Suppressor macrophage treated with lipopolysaccharide for 1 hour (primary cell): ENCODE data around the gene QRFP.

Source experiments
- DNase-seq, 3 donors: peaks; one replicate each; pipeline ENCODE4 v3.0.0-alpha.2; 2020 to 2022

Gene QRFP, protein sequence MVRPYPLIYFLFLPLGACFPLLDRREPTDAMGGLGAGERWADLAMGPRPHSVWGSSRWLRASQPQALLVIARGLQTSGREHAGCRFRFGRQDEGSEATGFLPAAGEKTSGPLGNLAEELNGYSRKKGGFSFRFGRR

DNA sequence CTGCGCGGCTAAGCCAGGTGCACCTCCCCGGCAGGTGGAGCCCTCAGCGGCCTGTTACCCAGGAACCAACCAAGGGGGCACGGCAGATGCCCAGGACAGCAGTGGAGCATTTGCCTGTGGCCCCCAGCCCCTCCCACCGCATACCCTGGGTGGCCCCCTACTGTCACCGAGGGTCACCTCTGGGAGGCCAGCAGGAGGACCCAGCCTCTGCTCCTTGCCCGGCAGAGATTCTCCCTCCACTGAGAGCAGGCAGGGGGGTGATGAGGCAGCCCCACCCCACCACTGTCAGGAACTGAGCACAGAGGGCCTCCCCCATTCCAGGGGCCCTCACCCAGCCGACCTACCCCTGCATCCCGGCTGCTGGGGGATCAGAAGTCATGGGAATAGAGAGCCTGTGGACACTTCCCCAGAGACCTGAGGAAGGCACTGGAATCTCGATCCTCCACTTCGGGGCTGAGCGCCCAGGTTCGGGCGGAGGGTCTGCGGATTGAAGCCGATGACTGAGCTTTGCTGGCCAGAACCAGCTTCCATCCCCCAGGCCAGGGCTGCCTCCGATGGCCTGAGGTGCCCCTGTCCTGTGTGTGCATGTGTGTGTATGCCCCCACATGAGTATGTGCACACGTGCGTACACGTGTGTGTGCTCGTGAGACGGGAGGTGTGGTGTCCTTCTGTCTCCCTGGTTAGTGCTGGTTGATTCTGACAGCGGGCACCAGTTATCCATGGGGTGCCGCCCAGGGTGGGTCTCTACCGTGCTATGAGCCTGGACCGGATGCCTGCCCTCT, at the start of gene QRFP:
QRFP (minus strand) TSS at position 580 of the 782 bp plus-strand sequence. CDS start 2,974 bp downstream, outside the sequence.
- no peak for DNase-seq

DNA sequence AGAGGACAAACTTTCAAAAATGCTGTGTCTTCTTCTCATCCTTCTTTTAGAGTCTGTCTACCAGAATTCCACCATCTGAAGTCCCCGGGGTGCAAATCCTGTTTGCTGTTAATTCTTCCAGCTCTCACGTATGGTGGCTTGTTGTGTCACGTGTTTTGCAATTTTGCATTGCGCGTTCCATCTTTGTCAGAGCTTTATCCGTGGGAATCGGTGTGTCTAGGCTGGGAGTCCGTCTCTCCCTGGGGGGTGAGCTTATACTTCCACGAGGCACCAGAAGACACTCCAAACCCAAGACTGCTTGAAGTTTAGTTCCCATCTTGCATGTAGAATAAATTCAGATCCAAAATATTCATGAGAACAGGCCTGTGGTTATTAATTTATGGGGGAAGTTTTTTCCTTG, 48.6 kb upstream of the QRFP start:
- no peak for DNase-seq

DNA sequence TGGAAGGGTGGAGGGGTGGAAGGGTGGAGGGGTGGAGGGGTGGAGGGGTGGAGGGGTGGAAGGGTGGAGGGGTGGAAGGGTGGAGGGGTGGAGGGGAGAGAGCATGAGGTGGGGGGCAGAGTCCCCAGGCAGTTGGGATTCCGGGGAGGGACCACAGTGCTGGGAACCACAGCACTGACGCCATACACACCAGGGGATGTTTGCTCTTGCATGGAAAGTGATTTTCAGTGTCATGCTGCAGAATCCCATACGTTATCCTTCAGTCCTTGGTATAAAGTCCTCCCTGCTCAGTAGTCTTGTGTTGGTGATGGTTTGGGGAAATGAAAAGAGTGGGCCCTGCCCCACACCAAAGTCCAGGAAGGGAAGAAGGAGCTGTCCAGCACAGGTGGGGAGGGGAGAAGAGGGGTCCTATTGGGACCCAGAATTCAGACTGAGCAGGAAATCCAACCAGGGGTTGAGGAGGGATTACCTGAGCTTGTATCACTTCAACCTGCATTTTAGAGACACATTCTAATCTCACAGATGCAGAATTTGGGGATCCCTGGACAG, 48.0 kb upstream of the QRFP start:
- DNase-seq = no peak

DNA sequence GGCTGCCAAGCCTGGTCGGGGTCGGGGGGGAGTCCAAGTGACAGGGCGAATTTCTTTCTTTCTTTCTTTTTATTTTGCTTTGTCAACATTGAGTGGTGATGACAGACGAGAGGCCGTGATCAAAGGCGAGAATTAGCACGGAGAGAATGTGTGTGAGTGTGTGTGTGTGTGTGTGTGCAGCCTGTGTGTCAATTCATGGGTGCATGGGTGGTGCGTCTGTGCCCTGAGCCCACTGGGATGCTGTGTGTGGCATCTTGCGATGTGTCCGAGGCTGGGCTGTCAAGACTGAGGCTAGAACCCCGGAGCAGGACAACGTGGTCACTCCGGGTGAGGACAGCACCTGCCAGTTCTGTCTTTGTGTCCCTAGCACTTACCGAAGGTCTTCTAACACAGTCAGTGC, 47.2 kb upstream of the QRFP start:
- no peak for DNase-seq

DNA sequence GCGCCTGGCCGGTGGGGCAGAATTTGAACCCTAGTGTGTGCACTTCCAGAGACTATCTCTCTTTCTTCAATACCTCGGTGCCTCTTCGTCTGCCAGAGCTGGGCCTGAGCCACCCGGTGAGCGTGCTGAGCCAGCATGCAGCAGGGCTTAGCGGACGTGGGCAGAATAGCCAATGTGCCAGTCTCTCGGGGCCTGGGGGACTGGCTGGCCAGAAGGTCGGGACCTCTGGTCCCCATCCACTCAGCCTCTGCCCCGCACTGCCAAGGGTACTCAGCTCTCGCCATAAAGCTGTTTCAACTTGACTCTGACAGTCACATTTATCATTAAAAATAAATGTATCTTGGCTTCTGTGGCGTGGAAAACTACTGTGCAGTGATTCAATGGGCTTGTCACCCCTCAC, 46.6 kb upstream of the QRFP start:
- no peak for DNase-seq

DNA sequence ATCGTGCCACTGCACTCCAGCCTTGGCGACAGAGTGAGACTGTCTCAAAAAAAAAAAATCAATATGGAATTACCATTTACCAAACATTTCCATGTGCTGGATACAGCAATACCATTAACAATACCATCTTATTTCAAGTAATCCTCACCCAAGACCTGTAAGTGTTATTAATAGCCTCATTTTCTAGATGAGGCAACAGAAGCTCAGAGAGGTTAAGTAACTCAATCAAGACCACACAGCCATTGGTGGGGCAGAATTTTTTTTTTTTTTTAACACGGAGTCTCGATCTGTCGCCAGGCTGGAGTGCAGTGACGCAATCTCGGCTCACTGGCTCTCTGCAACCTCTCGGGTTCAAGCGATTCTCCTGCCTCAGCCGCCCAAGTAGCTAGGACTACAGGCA, 46.1 kb upstream of the QRFP start:
- DNase-seq = no peak

DNA sequence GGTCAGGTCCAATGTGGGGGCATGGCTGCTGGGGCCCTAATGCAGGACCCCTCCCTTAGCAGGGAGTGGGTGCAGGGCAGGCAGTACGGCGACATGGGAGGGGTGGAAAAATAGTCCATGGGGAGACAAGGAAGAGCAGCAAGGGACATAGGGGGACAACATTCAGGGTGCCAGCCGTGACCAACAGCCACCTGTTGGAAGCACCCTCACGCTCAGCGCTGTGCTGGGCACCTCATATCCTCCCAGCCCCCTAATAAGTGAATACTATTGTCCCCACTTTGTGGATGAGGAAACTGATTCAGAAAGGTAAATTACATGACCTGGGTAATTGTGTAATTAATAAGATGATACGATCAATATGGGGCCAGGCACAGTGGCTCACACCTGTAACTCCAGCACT, 45.5 kb upstream of the QRFP start:
- DNase-seq = no peak

DNA sequence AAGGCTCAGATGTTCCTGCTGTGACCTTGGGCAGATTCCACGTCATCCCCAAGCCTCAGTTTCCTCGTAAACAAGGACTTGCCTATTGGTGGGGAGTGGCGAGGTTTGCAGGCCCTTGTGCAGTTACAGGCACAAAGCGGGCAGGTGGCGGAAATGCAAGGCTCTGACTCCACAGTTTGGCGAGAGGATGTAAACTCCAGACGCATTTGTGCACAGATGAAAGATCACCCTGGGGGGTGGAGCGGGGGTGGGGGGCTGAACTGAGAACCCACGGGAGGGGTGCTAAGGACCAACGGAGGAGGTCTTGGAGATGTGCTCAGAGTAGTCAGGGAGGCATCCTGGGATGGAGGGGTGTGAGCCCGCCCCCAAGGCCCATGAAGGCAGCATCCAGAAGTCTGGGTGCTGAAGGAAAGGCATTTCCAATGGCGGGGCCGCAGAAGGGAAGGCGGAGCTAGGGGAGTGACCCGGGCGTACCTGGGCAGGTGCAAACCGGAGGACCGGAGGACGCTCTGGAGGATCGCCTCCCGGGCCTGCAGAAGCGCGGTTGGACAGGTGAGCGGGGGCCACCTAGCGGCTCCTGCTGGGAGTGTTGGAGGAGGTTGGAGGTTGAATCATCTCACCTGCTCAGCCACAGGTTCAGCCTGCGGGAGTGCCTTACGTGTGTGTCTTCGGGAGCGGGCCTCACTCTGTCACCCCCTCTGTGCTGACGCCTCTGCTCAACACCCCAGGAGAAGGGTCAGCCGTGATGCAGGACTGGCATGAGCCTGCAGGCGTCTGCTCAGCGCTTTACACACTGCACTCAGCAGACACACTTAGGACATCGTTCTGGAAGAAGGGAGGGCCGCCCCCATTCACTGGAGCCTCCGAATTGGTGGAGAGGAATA, 44.3 kb upstream of the QRFP start:
- peak; percentile 33 to 58 (median 35) for DNase-seq

DNA sequence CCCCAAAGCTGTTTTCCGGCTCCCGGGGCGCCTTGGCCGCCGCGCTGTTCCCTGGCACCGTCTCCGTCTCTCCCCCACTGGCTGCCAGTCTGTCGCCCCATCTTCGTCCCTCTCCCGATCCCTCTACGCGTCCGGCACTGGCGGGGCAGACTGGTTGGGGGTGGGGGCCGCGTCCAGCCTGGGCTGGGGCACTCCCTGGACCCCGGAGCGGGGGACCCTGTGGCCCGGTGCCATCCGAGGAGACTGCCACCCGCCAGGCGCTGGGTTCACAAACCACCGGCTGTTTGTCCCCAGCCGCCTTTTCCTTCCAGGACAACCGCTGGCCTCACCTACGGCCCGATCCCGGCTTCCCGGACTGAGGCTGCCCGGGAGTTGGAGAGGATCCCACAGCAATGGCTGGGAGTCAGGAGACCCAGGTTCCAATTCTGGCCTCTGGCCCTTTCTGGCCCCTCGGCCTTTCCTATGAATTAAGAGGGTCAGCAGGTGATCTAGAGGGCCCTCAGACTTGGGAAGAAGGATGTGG, 43.5 kb upstream of the QRFP start:
- DNase-seq = no peak

DNA sequence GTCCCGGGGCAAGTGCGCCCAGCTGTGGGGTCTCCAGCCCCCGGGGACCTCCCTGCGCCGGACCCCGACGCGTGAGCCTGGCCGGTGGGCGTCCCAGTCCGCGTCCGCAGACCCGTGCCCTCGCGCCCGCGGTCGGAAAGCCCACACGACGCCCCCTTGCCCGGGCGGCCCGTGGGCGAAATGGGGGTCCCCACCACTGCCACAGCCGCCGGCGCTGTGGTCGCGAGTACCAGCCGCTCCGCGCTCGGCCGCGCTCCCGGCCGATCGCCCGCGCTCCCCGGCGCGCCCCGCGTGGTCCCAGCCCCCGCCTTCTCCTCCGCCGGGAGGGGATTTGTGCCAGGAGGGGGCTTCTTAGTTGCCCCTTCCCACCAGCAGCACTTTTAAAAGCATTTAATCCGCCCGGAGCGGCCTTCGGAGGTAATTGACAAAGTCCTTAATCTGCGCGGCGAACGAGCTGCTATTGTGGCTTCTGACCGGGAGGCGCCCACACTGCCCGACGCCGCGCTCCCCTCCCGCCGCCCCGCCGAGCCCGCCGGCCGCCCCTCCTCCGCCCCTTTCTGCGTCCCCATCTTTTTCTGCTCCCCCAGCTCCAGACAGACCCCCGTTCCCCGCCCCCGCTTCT, 42.9 kb upstream of the QRFP start:
- DNase-seq = peak in 2 of 3 donors; percentile 17 to 33

DNA sequence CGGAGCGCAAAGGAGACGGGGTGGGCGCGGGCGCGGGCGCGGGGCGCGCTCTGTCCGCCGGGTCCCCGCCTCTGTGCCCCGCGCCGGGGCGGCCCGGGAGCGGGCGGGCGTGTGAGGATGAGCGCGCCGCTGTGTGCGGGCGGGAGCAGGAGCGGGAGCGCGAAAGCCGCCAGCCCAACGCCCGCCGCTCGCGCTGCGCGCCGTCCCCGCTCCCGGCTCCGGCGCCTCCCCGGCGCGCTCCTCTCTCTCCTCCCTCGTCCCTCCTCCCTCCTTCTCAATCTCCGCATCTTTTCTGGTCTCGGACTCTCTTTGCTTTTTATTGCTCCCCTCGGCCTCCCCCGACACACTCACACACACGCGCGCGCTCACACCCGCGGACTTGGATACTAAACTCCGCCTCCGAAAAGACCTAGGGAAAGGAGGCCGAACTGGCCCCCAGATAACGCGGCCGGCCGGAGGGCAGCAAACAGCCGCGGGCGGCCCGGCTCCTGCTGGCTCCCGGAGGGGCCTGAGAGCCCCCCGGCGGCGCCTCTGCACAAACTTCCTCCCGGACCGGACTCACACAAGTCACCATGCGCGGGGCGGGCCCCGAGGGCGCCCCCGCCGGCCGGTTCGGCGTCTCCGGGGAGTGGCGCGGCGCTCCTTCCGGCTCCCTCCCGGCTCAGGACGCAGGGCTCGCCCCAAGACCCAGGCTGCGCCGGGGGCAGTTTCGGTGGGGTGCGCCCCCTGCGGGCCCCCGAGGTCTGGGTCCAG, 42.2 kb upstream of the QRFP start, which contains the start of gene FIBCD1:
FIBCD1 (minus strand) TSS at position 596 of the 753 bp plus-strand sequence. CDS start 640 bp downstream, outside the sequence.
- peak; percentile 52 to 81 (median 59) for DNase-seq

DNA sequence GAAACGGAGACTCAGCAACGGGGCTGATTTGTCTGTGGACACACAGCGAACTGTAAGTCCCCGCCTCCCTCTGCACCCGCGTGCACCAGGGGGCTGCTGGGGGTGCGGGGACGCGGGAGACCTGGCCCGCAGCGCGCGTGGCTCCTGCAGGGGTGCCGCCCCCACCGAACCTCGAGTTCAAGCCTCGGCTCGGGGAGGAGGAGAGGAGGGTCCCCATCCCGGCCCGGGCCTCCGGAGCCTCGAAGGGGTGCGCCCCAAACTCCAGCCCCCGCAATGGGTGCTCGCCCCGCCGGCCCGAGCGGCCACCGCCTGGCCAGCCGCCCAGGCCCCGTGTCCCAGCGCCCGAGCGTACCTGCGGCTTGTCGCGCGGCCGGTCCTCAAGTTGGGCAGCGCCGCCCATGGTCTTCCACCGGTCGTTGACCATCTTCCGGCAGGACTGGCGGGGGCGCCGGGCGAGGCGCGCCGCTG, 41.6 kb upstream of the QRFP start:
- no peak for DNase-seq

DNA sequence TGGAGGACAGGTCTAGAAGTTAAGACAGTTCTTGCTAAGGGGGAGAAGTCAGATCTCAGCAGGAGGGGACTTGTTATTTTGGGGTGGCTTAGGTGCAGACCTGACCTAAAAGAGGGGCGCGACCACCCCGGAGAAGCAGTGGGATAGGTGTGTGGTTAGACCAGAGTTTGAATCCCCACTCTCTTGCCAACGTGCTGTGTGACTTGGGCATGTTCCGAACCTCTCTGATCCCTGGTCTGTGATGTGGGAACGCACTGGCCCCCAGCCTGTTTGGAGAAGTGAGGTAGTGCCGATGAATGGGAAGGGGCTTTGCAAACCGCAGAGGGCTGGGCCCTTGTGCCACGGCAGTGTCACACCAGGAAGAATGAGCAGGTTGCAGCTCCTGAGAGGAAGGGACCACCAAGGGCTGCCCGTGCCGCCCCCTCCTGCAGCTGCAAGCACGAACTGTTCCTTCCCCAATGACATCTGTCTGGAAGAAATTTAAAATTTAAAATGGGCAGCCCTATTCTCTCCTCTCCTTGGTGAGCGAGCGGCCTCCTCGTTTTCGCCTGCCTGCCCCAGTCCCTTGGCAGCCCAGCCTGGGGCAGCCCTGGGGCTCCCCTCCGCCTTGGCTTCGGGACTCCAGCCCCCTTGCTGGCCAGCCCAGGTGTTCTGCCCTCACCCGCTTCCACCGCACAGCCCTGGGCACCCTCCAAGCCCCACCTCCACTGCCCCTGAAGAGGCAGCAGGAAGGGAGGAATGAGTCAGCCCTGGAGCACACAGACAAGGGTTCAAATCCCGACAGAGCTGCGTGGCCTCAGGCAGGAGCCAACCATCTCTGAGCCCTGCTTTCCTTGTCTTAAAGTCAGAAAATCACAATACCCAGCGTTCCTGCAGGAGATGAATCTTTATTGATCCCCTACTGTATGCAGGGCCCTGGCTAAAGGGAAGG, 40.8 kb upstream of the QRFP start:
- DNase-seq = no peak

DNA sequence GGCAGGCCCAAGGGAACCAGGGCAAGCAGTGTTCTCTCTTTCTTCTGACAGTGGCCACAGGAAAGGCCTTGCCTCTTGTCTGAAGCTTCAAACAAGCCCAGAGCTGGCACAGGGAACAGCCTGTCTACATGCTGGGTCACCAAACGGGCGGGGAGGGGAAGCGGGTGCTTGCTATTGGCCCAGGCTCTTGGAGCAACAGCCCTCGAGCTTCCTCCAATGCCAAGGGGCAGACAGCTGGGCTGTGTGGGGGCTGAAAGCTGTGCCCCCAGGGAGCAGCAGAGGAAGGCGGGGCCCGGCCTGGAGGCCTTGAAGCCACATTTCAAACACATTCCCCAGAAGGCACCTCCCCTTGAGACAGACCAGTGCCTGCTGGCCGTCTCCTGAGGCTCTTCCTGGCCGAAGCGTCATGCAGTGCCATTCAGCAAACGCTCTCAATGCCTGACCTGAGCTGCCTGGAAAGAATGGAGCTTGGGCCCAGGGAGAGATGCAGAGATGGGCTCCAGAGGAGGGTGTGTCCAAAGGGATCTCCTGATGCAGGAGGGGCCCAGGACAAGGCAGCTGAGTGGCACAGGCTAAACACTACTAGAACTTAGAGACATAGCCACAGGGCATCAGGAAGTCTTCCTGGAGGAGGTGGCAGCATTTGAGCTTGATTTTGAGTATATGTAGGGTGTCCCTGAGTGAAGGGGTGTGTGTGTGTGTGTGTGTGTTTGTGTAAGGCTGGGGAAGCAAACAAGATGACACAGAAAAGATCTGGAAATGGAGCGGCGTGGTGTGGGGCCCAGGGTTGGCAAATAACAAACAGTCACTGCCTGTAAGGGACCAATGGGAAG, 39.9 kb upstream of the QRFP start:
- DNase-seq = no peak

DNA sequence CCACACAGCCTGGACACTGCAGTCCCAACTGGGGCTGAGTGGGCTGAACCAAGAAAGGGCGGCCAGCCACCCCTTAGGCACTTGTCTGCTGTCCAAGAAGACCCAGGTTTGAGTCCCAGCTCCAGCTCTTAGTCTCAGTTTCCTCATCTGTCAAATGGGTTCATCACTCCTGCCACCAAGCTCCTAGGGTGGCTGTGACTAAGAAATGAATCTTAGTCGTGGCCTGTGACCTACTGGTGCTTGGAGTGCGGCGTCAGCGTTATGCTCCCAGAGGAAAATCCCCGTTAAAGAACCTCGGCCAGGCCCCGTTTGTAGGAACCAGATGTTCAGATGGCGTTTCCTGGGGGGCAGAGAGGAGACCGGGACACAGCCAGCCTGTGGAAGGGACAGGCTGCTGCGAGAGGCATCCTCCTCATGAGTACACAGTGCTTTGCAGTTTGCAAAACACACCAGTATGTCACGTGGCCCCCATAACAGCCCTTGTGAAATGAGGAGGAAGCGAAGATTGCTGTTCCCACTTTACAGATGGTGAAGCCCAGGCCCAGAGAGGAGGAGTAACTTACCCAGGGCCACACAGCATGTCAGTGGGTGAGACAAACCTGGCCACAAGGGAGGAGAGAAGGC, 39.1 kb upstream of the QRFP start:
- DNase-seq = peak; percentile 16 to 39 (median 27)

DNA sequence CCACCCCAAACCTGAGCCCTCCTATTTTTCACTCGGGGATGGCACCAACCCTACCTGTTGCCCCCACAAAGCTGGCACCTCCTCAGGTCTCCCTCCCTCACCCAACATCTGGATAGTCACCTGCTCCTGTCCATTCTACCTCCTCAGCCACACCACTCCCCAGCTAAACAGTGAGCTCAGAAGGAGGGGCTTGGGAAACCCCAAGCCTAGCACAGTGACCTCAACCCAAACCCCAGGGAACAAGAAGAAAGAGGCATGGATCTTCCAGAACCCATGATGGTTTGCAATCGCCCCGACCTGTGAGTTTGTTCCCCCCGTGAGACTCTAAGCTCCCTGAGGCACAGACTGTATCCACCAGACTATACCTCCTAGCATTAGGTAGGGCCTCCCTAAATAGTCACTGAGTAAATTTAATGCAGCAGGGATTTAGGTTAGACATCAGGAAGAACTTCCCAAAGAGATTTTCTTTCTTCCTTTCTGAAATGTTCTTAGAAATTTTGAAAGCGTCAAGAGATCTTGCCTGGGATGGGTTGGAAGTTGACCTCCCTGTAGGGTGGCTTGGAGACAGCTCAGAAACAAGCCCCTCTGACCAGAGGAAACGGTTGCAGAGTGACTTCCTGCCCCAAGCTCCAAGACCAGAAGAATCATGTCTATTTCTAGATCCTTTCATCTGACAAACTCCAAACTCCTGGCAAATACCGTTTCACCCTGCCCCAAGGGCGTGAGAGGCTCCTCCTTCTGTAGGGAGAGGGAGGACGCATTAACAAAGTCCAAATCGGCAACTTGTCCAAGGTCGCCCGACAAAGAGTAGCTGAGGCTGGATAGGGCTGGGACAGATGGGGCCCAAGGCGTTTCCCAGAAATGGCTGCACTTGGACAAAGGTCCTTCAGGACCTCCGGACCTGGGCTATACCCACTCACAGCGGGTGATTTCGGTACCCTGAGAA, 38.4 kb upstream of the QRFP start:
- no peak for DNase-seq

DNA sequence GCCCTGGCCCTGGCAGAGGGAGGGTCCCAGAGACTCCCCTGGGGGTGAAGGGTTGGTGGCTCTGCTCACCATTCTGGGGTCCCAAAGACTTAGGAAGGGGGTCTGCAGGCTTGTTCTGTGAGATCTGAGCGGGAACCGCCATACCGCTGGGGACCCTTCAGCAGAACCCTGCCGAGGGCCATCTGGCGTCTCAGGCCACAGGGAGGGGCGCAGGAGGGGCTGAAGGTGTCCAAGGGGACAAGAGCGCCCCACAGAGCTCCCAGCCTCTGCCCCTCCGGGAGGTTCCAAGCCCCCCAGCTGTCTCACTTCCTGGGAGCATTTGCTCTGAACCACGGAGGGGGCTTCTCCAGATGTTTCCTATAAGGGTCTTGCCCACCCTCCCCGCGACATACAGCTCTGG, 37.6 kb upstream of the QRFP start:
- DNase-seq = no peak
